Neural progenitor cell (in vitro differentiated cells): Measurements from ENCODE around the gene CCL16. TPM values are rescaled to one million over a fixed set of nuclear protein-coding genes. Genes with fewer than 3 reads are reported as not detected.
"Not testable (repeated sequence)": the region's sequence is repeated elsewhere in the genome, so short reads cannot be mapped to it uniquely, and the experiment has no call there.

Source experiments
- DNase-seq: peaks from one replicate; pipeline ENCODE4 v3.0.0-alpha.2; 2016; ENCODE audit warnings: low spot score
- H2AFZ ChIP-seq: fragments of 200-600 bp; sonication (generic); replicated peaks from 2 replicates; pipeline ENCODE4 v1.6.1; 2016; ENCODE audit warnings: antibody characterized with exemption
- H3F3A ChIP-seq: fragments of 200-600 bp; sonication (generic); 2 replicates; pipeline ENCODE4 v1.6.1; 2016; ENCODE audit warnings: antibody characterized with exemption, low read depth
- H3K27ac ChIP-seq: fragments of 200-600 bp; sonication (generic); 2 replicates; pipeline ENCODE4 v1.5.1; 2016; ENCODE audit warnings: mild to moderate bottlenecking
- H3K27me3 ChIP-seq: fragments of 200-600 bp; sonication (generic); 2 replicates; pipeline ENCODE4 v1.6.1; 2016; ENCODE audit warnings: mild to moderate bottlenecking, moderate library complexity
- H3K36me3 ChIP-seq: fragments of 200-600 bp; sonication (generic); 2 replicates; pipeline ENCODE4 v1.5.1; 2016
- H3K4me1 ChIP-seq: fragments of 200-600 bp; sonication (generic); 2 replicates; pipeline ENCODE4 v1.6.1; 2016; ENCODE audit warnings: mixed run types
- H3K4me2 ChIP-seq: fragments of 200-600 bp; sonication (generic); 2 replicates; pipeline ENCODE4 v1.6.1; 2016
- H3K4me3 ChIP-seq: fragments of 200-600 bp; sonication (generic); 2 replicates; pipeline ENCODE4 v1.5.1; 2016
- H3K79me2 ChIP-seq: fragments of 200-600 bp; sonication (generic); 2 replicates; pipeline ENCODE4 v1.6.1; 2016; ENCODE audit warnings: low read depth
- H3K9ac ChIP-seq: fragments of 200-600 bp; sonication (generic); 2 replicates; pipeline ENCODE4 v1.6.1; 2016
- H3K9me3 ChIP-seq: fragments of 200-600 bp; sonication (generic); 2 replicates; pipeline ENCODE4 v1.5.1; 2016; ENCODE audit warnings: low read depth
- H4K20me1 ChIP-seq: fragments of 200-600 bp; sonication (generic); 2 replicates; pipeline ENCODE4 v1.6.1; 2016; ENCODE audit warnings: low read depth
- H3K27ac Mint-ChIP-seq: 3 replicates; pipeline ENCODE4 v1.8.0; 2021; ENCODE audit warnings: mixed read lengths
- H3K27me3 Mint-ChIP-seq: 2 replicates; pipeline ENCODE4 v1.8.0; 2022; ENCODE audit warnings: low read depth, mild to moderate bottlenecking, inconsistent platforms, moderate library complexity, mixed read lengths; ENCODE audit not compliant: insufficient read depth
- H3K36me3 Mint-ChIP-seq: 3 replicates; pipeline ENCODE4 v1.8.0; 2021; ENCODE audit warnings: mixed read lengths
- H3K4me1 Mint-ChIP-seq: 3 replicates; pipeline ENCODE4 v1.8.0; 2021; ENCODE audit warnings: mixed read lengths
- H3K4me3 Mint-ChIP-seq: 3 replicates; pipeline ENCODE4 v1.8.0; 2021; ENCODE audit warnings: mild to moderate bottlenecking, moderate library complexity, mixed read lengths
- H3K9me3 Mint-ChIP-seq: 3 replicates; pipeline ENCODE4 v1.8.0; 2020; ENCODE audit warnings: mixed read lengths
- EZH2 ChIP-seq: fragments of 200-600 bp; sonication (generic); IDR thresholded peaks from 2 replicates; pipeline ENCODE4 v1.6.1; 2017; ENCODE audit warnings: antibody characterized with exemption, mild to moderate bottlenecking, moderate library complexity
- EZH2phosphoT487 ChIP-seq: fragments of 200-600 bp; sonication (generic); IDR thresholded peaks from 2 replicates; pipeline ENCODE4 v1.6.1; 2017; ENCODE audit warnings: antibody characterized with exemption
- total RNA-seq: library from RNA; depleted of rRNA; stranded (reverse); fragments of >200 nt; gene quantifications from 2 replicates; pipeline ENCODE4 v1.2.3, GENCODE V29; 2015; ENCODE audit warnings: low replicate concordance
- TF ChIP-seq, protein P1 (sequence below): fragments of 200-600 bp; sonication (generic); IDR thresholded peaks from 2 replicates; pipeline ENCODE4 v1.5.1; 2017; ENCODE audit warnings: antibody characterized with exemption, mild to moderate bottlenecking

CCL16 gene
- total RNA-seq, 1 donor from 2014 or later: not detected

DNA sequence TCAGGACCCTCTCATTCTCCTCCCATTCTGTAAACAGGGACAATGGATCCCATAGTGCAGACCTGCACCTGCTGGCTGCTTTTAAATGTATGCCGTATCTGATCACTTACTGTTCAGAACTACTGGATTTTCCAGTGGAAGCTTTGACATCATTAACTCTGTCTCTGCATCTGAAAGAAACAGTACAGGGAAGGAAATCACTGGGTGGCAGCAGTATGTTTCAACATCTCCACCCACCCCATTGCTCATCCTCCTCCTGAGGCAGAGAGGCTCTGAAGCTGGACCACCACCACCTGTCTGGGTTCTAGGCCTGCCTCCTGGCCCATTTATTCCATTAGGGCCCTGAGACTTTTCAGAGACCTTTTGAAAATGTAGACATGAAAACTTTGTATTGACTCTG is 17.5 kb upstream of the CCL16 start:
- Mint-ChIP-seq H3K4me3 (no peak overlapping the region), H3K9me3 (peaks cover 10% of the 10 kb centered on the region), H3K27me3 (peaks cover 6% of the 10 kb centered on the region), H3K27ac (no peak overlapping the region), H3K4me1 (peaks cover 15% of the 10 kb centered on the region), H3K36me3 (no peaks in the 10 kb centered on the region)
- H3K27ac ChIP-seq: no peak overlapping the region
- no peak overlapping the region for H3K4me2 ChIP-seq
- H3K27me3 ChIP-seq: no peaks in the 10 kb centered on the region
- no peak for DNase-seq
- H3K79me2 ChIP-seq: no peaks in the 10 kb centered on the region
- TF ChIP-seq, protein P1, sequence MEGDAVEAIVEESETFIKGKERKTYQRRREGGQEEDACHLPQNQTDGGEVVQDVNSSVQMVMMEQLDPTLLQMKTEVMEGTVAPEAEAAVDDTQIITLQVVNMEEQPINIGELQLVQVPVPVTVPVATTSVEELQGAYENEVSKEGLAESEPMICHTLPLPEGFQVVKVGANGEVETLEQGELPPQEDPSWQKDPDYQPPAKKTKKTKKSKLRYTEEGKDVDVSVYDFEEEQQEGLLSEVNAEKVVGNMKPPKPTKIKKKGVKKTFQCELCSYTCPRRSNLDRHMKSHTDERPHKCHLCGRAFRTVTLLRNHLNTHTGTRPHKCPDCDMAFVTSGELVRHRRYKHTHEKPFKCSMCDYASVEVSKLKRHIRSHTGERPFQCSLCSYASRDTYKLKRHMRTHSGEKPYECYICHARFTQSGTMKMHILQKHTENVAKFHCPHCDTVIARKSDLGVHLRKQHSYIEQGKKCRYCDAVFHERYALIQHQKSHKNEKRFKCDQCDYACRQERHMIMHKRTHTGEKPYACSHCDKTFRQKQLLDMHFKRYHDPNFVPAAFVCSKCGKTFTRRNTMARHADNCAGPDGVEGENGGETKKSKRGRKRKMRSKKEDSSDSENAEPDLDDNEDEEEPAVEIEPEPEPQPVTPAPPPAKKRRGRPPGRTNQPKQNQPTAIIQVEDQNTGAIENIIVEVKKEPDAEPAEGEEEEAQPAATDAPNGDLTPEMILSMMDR: no peak
- TF ChIP-seq EZH2phosphoT487: no peak
- no peak for TF ChIP-seq EZH2
- H4K20me1 ChIP-seq: no peaks in the 10 kb centered on the region
- H3K36me3 ChIP-seq: no peaks in the 10 kb centered on the region
- no peaks in the 10 kb centered on the region for H3F3A ChIP-seq
- no peak overlapping the region for H3K4me3 ChIP-seq
- no peaks in the 10 kb centered on the region for H3K9me3 ChIP-seq
- H3K9ac ChIP-seq: no peak overlapping the region
- H3K4me1 ChIP-seq: no peaks in the 10 kb centered on the region
- H2AFZ ChIP-seq: no peak overlapping the region

DNA sequence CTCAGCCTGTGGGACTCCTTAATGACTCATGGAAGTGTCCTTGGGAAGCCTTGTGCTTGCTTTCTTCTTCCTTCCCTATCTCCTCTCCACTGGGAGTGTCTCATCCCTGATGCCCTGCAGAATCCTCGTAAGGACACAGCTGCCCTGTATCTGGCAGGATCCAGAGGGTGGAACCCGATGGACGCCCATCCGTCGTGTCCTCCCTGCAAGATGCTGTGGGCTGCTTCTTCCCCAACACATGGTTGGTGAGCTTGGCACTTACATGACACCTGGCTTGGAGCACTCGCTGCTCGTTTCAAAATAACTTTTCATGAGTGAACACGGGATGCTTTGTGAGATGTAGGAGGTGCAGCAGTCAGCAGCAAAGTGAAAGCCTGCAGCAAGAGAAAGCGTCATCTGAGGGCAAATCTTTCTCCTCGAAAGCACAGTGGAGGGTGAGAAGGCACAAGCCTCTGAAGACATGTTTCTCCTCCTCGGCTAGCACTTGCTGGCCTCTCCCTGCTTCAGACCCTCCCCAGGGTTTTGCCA is 16.8 kb upstream of the CCL16 start:
- no peak overlapping the region for H3K9ac ChIP-seq
- H3K9me3 ChIP-seq: no peaks in the 10 kb centered on the region
- H3F3A ChIP-seq: no peaks in the 10 kb centered on the region
- H3K4me2 ChIP-seq: no peak overlapping the region
- Mint-ChIP-seq H3K9me3 (peaks cover 10% of the 10 kb centered on the region), H3K27ac (no peak overlapping the region), H3K36me3 (no peaks in the 10 kb centered on the region), H3K27me3 (peaks cover 6% of the 10 kb centered on the region), H3K4me3 (no peak overlapping the region), H3K4me1 (peaks cover 15% of the 10 kb centered on the region)
- no peak for DNase-seq
- H2AFZ ChIP-seq: peak overlapping the region; percentile 12
- H3K79me2 ChIP-seq: no peaks in the 10 kb centered on the region
- no peaks in the 10 kb centered on the region for H3K27me3 ChIP-seq
- TF ChIP-seq EZH2phosphoT487 (no peak), EZH2 (no peak)
- TF ChIP-seq, protein P1: no peak
- no peaks in the 10 kb centered on the region for H3K36me3 ChIP-seq
- no peak overlapping the region for H3K4me3 ChIP-seq
- no peaks in the 10 kb centered on the region for H4K20me1 ChIP-seq
- H3K27ac ChIP-seq: no peak overlapping the region
- H3K4me1 ChIP-seq: no peaks in the 10 kb centered on the region

DNA sequence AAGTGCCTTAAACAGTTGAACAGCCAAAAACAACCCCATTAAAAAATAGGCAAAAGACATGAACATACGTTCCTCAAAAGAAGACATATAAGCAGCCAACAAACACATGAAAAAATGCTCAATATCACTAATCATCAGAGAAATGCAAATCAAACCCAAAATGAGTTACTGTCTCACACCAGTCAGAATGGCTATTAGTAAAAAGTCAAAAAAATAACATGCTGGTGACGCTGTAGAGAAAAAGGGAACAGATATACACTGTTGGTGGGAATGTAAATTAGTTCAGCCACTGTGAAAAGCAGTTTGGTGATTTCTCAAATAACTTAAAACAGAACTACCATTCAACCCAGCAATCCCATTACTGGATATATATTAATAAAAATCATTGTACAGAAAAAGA is 14.0 kb upstream of the CCL16 start:
- H4K20me1 ChIP-seq, H3F3A ChIP-seq, H3K4me3 Mint-ChIP-seq, H3K9me3 ChIP-seq, H3K27ac Mint-ChIP-seq, H3K27me3 ChIP-seq, H3K4me3 ChIP-seq, H2AFZ ChIP-seq, H3K36me3 ChIP-seq, H3K9ac ChIP-seq, H3K27me3 Mint-ChIP-seq, H3K27ac ChIP-seq, H3K36me3 Mint-ChIP-seq, H3K4me2 ChIP-seq, H3K4me1 ChIP-seq, H3K9me3 Mint-ChIP-seq, DNase-seq, H3K79me2 ChIP-seq, H3K4me1 Mint-ChIP-seq: not testable (repeated sequence)

DNA sequence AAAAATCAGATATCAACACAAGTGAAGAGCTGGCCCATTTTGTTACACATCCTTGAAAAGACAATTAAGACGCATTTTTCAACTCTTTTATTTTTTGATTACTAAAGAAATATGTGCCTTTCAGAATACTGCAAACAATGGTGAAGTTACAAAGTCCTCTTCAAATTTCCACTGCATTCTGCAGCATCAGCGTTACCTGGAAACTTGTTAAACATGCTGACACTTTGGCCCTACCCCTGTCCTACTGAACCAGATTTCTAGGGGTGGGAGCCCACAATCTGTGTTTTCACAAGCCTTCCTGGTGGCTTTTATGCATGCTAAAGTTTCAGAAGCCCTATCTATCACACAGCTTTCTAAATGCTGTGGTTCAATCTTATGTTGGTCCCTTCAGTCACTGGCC is 9.8 kb upstream of the CCL16 start:
- Mint-ChIP-seq H3K4me1 (no peaks in the 10 kb centered on the region), H3K4me3 (no peak overlapping the region), H3K27me3 (no peaks in the 10 kb centered on the region), H3K36me3 (no peaks in the 10 kb centered on the region), H3K9me3 (peaks cover 11% of the 10 kb centered on the region), H3K27ac (no peak overlapping the region)
- H3K27me3 ChIP-seq: no peaks in the 10 kb centered on the region
- H3K4me2 ChIP-seq: no peak overlapping the region
- TF ChIP-seq, protein P1: no peak
- TF ChIP-seq EZH2phosphoT487 (no peak), EZH2 (no peak)
- H3F3A ChIP-seq: no peaks in the 10 kb centered on the region
- no peak overlapping the region for H3K9ac ChIP-seq
- H3K4me1 ChIP-seq: no peaks in the 10 kb centered on the region
- no peaks in the 10 kb centered on the region for H4K20me1 ChIP-seq
- no peak for DNase-seq
- no peaks in the 10 kb centered on the region for H3K9me3 ChIP-seq
- no peak overlapping the region for H2AFZ ChIP-seq
- H3K79me2 ChIP-seq: no peaks in the 10 kb centered on the region
- no peak overlapping the region for H3K27ac ChIP-seq
- no peaks in the 10 kb centered on the region for H3K36me3 ChIP-seq
- H3K4me3 ChIP-seq: no peak overlapping the region
